Panc1 (cell line): ENCODE data around the gene PHF8. TPM values are rescaled to one million over a fixed set of nuclear protein-coding genes. Genes with fewer than 3 reads are reported as not detected.

Experiments used
- ATAC-seq: fragments of 200-7000 bp; cut with Tn5 transposase; 2 replicates; pipeline ENCODE4 v1.9.1; 2020; ENCODE audit warnings: mild to moderate bottlenecking, moderate library complexity
- BruUV-seq: library from RNA; stranded (reverse); fragments of 400-500 nt; replicated peaks from 2 replicates; lab custom pipeline; 2021; lab: Mats Ljungman, UMichigan
- CTCF ChIA-PET: fragments of 300-600 bp; sonication (Branson Sonifier 250); formaldehyde crosslinking; loops from one replicate; lab custom pipeline; 2022; ENCODE audit warnings: antibody characterized with exemption; lab: Charles Lee
- POLR2A ChIA-PET: fragments of 300-600 bp; sonication (Branson Sonifier 250); formaldehyde crosslinking; loops from one replicate; lab custom pipeline; 2022; ENCODE audit warnings: antibody characterized with exemption; lab: Charles Lee
- DNase-seq: peaks from one replicate; pipeline ENCODE4 v3.0.0-alpha.2; 2010; ENCODE audit warnings: low read depth, low spot score
- H3K27ac ChIP-seq: 2 replicates; pipeline ENCODE4 v1.5.1; 2011; ENCODE audit warnings: mild to moderate bottlenecking, low read length, inconsistent platforms
- H3K27me3 ChIP-seq: fragments of 200-500 bp; sonication (Bioruptor generic); 2 replicates; pipeline ENCODE4 v1.6.0; 2014; ENCODE audit warnings: low read length, inconsistent platforms; ENCODE audit not compliant: control insufficient read depth, insufficient read depth
- H3K36me3 ChIP-seq: fragments of 200-500 bp; sonication (Bioruptor generic); 2 replicates; pipeline ENCODE4 v1.5.1; 2014; ENCODE audit warnings: inconsistent platforms, mild to moderate bottlenecking, low read length, moderate library complexity; ENCODE audit not compliant: control insufficient read depth, insufficient read depth
- H3K4me1 ChIP-seq: 2 replicates; pipeline ENCODE4 v1.5.1; 2011; ENCODE audit warnings: inconsistent platforms, mild to moderate bottlenecking, low read length, moderate library complexity; ENCODE audit not compliant: control insufficient read depth, insufficient read depth
- H3K4me3 ChIP-seq, 2 experiments: 2 replicates each; pipeline ENCODE4 v1.5.1; 2011 to 2012; ENCODE audit warnings: low read depth in 2 of 2, low read length in 2 of 2, mild to moderate bottlenecking in 2 of 2, inconsistent platforms in 1 of 2, moderate library complexity in 1 of 2
- H3K9me3 ChIP-seq: fragments of 200-500 bp; sonication (Bioruptor generic); 2 replicates; pipeline ENCODE4 v1.5.1; 2014; ENCODE audit warnings: low read depth, mild to moderate bottlenecking, inconsistent platforms, low read length, moderate library complexity; ENCODE audit not compliant: control insufficient read depth, insufficient read depth
- POLR2AphosphoS5 ChIP-seq: IDR thresholded peaks from 2 replicates; pipeline ENCODE4 v1.6.1; 2012; ENCODE audit warnings: mild to moderate bottlenecking, low read depth, low read length, moderate library complexity
- SIN3A ChIP-seq: IDR thresholded peaks from 2 replicates; pipeline ENCODE4 v1.6.1; 2012; ENCODE audit warnings: low read depth, mild to moderate bottlenecking, low read length, moderate library complexity, borderline replicate concordance; ENCODE audit not compliant: insufficient read depth
- TCF7L2 ChIP-seq: IDR thresholded peaks from 2 replicates; pipeline ENCODE4 v1.6.1; 2011; ENCODE audit warnings: mild to moderate bottlenecking, low read depth, low read length, inconsistent platforms
- in situ Hi-C: cut with HindIII; loops from 2 replicates; pipeline ENCODE4 v1.10.0; 2016; ENCODE audit warnings: low sequenced_read_pairs, low pct_unique_long_range_greater_than_20kb
- intact Hi-C: fragments of 100-400 bp; cut with micrococcal nuclease; formaldehyde crosslinking; loops from one replicate; pipeline ENCODE4 v1.10.0; 2022; ENCODE audit not compliant: unreplicated experiment
- total RNA-seq: library from RNA; stranded (reverse); gene quantifications from one replicate; pipeline ENCODE4 v1.2.1, GENCODE V29; 2021; ENCODE audit not compliant: unreplicated experiment
- TF ChIP-seq, protein P1 (sequence below): fragments of 450-650 bp; IDR thresholded peaks from 2 replicates; pipeline ENCODE4 v1.5.1; 2017; ENCODE audit warnings: mild to moderate bottlenecking
- TF ChIP-seq, protein P2 (sequence below), 2 experiments: IDR thresholded peaks; 2 replicates each; pipeline ENCODE4 v1.6.1; 2011 to 2012; ENCODE audit warnings: low read depth in 2 of 2, control low read depth in 1 of 2, low read length in 1 of 2, mild to moderate bottlenecking in 1 of 2, moderate library complexity in 1 of 2; ENCODE audit not compliant: insufficient read depth in 1 of 2

Gene PHF8
- total RNA-seq, 1 experiment from 2014 or later: 27.5 TPM

DNA sequence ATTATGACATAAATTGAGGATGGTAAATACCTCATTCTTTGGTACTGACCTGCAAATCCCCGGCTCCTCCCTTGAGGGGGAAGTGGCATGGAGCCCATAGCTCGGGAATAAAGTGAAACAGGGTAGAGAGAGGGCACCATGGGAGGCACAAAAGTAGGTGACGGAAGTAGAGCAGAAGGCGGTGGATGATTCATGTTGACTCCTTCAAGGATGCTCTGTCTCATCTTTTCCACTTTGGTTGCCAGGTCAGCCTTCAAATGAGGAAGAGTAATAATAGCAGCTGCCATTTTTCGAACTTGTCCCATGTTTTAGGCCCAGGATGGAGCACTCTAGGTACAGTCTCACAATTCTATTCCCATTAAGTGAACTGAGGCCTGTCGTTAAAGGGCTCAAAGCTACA lies 41.4 kb upstream of the PHF8 start:
- H3K27ac ChIP-seq: no peak overlapping the region
- no peak for TF ChIP-seq POLR2AphosphoS5
- TF ChIP-seq, protein P1, sequence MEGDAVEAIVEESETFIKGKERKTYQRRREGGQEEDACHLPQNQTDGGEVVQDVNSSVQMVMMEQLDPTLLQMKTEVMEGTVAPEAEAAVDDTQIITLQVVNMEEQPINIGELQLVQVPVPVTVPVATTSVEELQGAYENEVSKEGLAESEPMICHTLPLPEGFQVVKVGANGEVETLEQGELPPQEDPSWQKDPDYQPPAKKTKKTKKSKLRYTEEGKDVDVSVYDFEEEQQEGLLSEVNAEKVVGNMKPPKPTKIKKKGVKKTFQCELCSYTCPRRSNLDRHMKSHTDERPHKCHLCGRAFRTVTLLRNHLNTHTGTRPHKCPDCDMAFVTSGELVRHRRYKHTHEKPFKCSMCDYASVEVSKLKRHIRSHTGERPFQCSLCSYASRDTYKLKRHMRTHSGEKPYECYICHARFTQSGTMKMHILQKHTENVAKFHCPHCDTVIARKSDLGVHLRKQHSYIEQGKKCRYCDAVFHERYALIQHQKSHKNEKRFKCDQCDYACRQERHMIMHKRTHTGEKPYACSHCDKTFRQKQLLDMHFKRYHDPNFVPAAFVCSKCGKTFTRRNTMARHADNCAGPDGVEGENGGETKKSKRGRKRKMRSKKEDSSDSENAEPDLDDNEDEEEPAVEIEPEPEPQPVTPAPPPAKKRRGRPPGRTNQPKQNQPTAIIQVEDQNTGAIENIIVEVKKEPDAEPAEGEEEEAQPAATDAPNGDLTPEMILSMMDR: no peak
- TF ChIP-seq, protein P2, sequence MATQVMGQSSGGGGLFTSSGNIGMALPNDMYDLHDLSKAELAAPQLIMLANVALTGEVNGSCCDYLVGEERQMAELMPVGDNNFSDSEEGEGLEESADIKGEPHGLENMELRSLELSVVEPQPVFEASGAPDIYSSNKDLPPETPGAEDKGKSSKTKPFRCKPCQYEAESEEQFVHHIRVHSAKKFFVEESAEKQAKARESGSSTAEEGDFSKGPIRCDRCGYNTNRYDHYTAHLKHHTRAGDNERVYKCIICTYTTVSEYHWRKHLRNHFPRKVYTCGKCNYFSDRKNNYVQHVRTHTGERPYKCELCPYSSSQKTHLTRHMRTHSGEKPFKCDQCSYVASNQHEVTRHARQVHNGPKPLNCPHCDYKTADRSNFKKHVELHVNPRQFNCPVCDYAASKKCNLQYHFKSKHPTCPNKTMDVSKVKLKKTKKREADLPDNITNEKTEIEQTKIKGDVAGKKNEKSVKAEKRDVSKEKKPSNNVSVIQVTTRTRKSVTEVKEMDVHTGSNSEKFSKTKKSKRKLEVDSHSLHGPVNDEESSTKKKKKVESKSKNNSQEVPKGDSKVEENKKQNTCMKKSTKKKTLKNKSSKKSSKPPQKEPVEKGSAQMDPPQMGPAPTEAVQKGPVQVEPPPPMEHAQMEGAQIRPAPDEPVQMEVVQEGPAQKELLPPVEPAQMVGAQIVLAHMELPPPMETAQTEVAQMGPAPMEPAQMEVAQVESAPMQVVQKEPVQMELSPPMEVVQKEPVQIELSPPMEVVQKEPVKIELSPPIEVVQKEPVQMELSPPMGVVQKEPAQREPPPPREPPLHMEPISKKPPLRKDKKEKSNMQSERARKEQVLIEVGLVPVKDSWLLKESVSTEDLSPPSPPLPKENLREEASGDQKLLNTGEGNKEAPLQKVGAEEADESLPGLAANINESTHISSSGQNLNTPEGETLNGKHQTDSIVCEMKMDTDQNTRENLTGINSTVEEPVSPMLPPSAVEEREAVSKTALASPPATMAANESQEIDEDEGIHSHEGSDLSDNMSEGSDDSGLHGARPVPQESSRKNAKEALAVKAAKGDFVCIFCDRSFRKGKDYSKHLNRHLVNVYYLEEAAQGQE (IDR thresholded peaks at IDR 0.05; ENCODE audit: insufficient read depth in 1 of 2, low read depth in 2 of 2, low read length in 1 of 2): no peak
- TF ChIP-seq SIN3A: no peak
- no peak for TF ChIP-seq TCF7L2
- ATAC-seq: no peak

GRCh38 chrX:54076903-54077302 lies 32.6 kb upstream of the PHF8 start:
- no peak overlapping the region for H3K27ac ChIP-seq
- ChIA-PET CTCF (no interaction called here), POLR2A (interaction anchor here (0.6 kb wide), 2 partner anchors 17 to 18 kb away, joined by 3 to 16 read pairs; no protein-coding TSS in a partner anchor)
- DNase-seq (peak; percentile 0), ATAC-seq (0 out of 2 replicates have a peak, but pooled peaks have one; percentile 17)
- H3K4me3 ChIP-seq: no peak overlapping the region
- no peaks in the 10 kb centered on the region for H3K4me1 ChIP-seq
- intact Hi-C loops: no loop called here
- H3K27me3 ChIP-seq: no peaks in the 10 kb centered on the region
- H3K36me3 ChIP-seq: no peaks in the 10 kb centered on the region
- in situ Hi-C loops: no loop called here
- no TSS peak for BruUV-seq
- H3K9me3 ChIP-seq: no peaks in the 10 kb centered on the region
- TF ChIP-seq POLR2AphosphoS5 (no peak), SIN3A (no peak), TCF7L2 (no peak)
- TF ChIP-seq, protein P1: no peak
- TF ChIP-seq, protein P2 (IDR thresholded peaks at IDR 0.05; ENCODE audit: insufficient read depth in 1 of 2, low read depth in 2 of 2, low read length in 1 of 2): no peak

More for the DNA sequence above, 41.4 kb upstream of the PHF8 start:
- no peaks in the 10 kb centered on the region for H3K36me3 ChIP-seq
- intact Hi-C loops: no loop called here
- in situ Hi-C loops: no loop called here
- BruUV-seq: no TSS peak
- no peak for DNase-seq
- H3K4me3 ChIP-seq: no peak overlapping the region
- H3K4me1 ChIP-seq: no peaks in the 10 kb centered on the region
- no peaks in the 10 kb centered on the region for H3K9me3 ChIP-seq
- POLR2A ChIA-PET: no interaction called here
- CTCF ChIA-PET: no interaction called here
- H3K27me3 ChIP-seq: no peaks in the 10 kb centered on the region
